Immature natural killer cell (primary cell): ENCODE results near the gene CST9. TPM values are rescaled to one million over a fixed set of nuclear protein-coding genes. Genes with fewer than 3 reads are reported as not detected.

Source experiments
- DNase-seq, 3 donors: peaks; one replicate each; pipeline ENCODE4 v3.0.0; 2022; ENCODE audit warnings: mixed read lengths in 1 of 3
- H3K27ac Mint-ChIP-seq, 6 donors: one replicate each; pipeline ENCODE4 v1.8.0; 2020; ENCODE audit warnings: mixed read lengths in 6 of 6, mild to moderate bottlenecking in 5 of 6, inconsistent platforms in 4 of 6, moderate library complexity in 3 of 6
- H3K27me3 Mint-ChIP-seq, 3 donors: one replicate each; pipeline ENCODE4 v1.8.0; 2020 to 2021; ENCODE audit warnings: low read depth in 3 of 3, mild to moderate bottlenecking in 3 of 3, mixed read lengths in 3 of 3, moderate library complexity in 3 of 3, inconsistent platforms in 1 of 3
- H3K36me3 Mint-ChIP-seq, 3 donors: one replicate each; pipeline ENCODE4 v1.8.0; 2020; ENCODE audit warnings: mixed read lengths in 3 of 3, inconsistent platforms in 2 of 3, mild to moderate bottlenecking in 2 of 3
- H3K4me1 Mint-ChIP-seq, 2 donors: one replicate each; pipeline ENCODE4 v1.8.0; 2020; ENCODE audit warnings: inconsistent platforms in 2 of 2, mild to moderate bottlenecking in 2 of 2, mixed read lengths in 2 of 2, moderate library complexity in 1 of 2
- H3K4me3 Mint-ChIP-seq, 5 donors: one replicate each; pipeline ENCODE4 v1.8.0; 2020; ENCODE audit warnings: mild to moderate bottlenecking in 5 of 5, mixed read lengths in 5 of 5, inconsistent platforms in 3 of 5, moderate library complexity in 3 of 5
- H3K9me3 Mint-ChIP-seq, 6 donors: one replicate each; pipeline ENCODE4 v1.8.0; 2020; ENCODE audit warnings: mild to moderate bottlenecking in 6 of 6, mixed read lengths in 6 of 6, inconsistent platforms in 4 of 6, moderate library complexity in 3 of 6
- polyA plus RNA-seq, 3 donors: library from polyadenylated mRNA; unstranded; fragments of 300-500 nt; fragmentation: Illumina TruSeq; gene quantifications; one replicate each; pipeline ENCODE4 v1.2.3, GENCODE V29; 2021

CST9 gene
- polyA plus RNA-seq, 3 donors from 2014 or later = not detected

- Mint-ChIP-seq H3K4me1 (peaks cover 6 to 8% of the 10 kb centered on the region in 2 donors), H3K36me3 (no peaks in the 10 kb centered on the region), H3K4me3 (no peak overlapping the region), H3K27me3 (peaks cover 2 to 3% (median 3%) of the 10 kb centered on the region in 3 donors), H3K9me3 (peaks cover 0 to 1% (median 0%) of the 10 kb centered on the region in 6 donors), H3K27ac (no peak overlapping the region)
- no peak for DNase-seq
Measured at GRCh38 chr20:23602699-23603098, 3.0 kb downstream of the CST9 start.

- Mint-ChIP-seq H3K4me3 (no peak overlapping the region), H3K27ac (no peak overlapping the region), H3K36me3 (no peaks in the 10 kb centered on the region), H3K9me3 (peaks cover 0 to 1% (median 0%) of the 10 kb centered on the region in 6 donors), H3K27me3 (peaks cover 2 to 3% (median 3%) of the 10 kb centered on the region in 3 donors), H3K4me1 (peaks cover 6 to 8% of the 10 kb centered on the region in 2 donors)
- DNase-seq = no peak
Measured at GRCh38 chr20:23602241-23602640, 3.5 kb downstream of the CST9 start.

GRCh38 chr20:23601715-23602114 is 4.0 kb downstream of the CST9 start:
- Mint-ChIP-seq H3K9me3 (peaks cover 0 to 1% (median 0%) of the 10 kb centered on the region in 6 donors), H3K4me3 (no peak overlapping the region), H3K27me3 (peaks cover 2 to 3% (median 3%) of the 10 kb centered on the region in 3 donors), H3K27ac (no peak overlapping the region), H3K4me1 (peaks cover 2 to 3% of the 10 kb centered on the region in 2 donors), H3K36me3 (no peaks in the 10 kb centered on the region)
- DNase-seq = no peak

GRCh38 chr20:23598481-23598880 is 7.2 kb downstream of the CST9 start:
- Mint-ChIP-seq H3K36me3 (no peaks in the 10 kb centered on the region), H3K27ac (no peak overlapping the region), H3K9me3 (peaks cover 0 to 1% (median 0%) of the 10 kb centered on the region in 6 donors), H3K4me1 (no peaks in the 10 kb centered on the region), H3K4me3 (no peak overlapping the region), H3K27me3 (peaks cover 0 to 2% (median 0%) of the 10 kb centered on the region in 3 donors)
- DNase-seq = no peak

- H3K4me1 Mint-ChIP-seq = no peaks in the 10 kb centered on the region
- H3K27ac Mint-ChIP-seq = no peak overlapping the region
- H3K36me3 Mint-ChIP-seq = no peaks in the 10 kb centered on the region
- no peaks in the 10 kb centered on the region for H3K27me3 Mint-ChIP-seq
- no peak overlapping the region for H3K4me3 Mint-ChIP-seq
- peaks cover 0 to 1% (median 0%) of the 10 kb centered on the region in 6 donors for H3K9me3 Mint-ChIP-seq
- no peak for DNase-seq
Measured at GRCh38 chr20:23596579-23597250, 9.0 kb downstream of the CST9 start.

- no peaks in the 10 kb centered on the region for H3K36me3 Mint-ChIP-seq
- no peak overlapping the region for H3K4me3 Mint-ChIP-seq
- H3K27me3 Mint-ChIP-seq = no peaks in the 10 kb centered on the region
- peaks cover 0 to 1% (median 0%) of the 10 kb centered on the region in 6 donors for H3K9me3 Mint-ChIP-seq
- no peak for DNase-seq
- no peaks in the 10 kb centered on the region for H3K4me1 Mint-ChIP-seq
- H3K27ac Mint-ChIP-seq = no peak overlapping the region
Measured at GRCh38 chr20:23595941-23596340, 9.8 kb downstream of the CST9 start.

GRCh38 chr20:23588434-23589403 is 17.0 kb downstream of the CST9 start:
- no peaks in the 10 kb centered on the region for H3K9me3 Mint-ChIP-seq
- peak overlapping the region in 3 of 5 donors; percentile 12 to 71 (median 27) for H3K4me3 Mint-ChIP-seq
- DNase-seq = no peak
- H3K27me3 Mint-ChIP-seq = peaks cover 0 to 2% (median 1%) of the 10 kb centered on the region in 3 donors
- no peaks in the 10 kb centered on the region for H3K36me3 Mint-ChIP-seq
- H3K4me1 Mint-ChIP-seq = peaks cover 8 to 9% of the 10 kb centered on the region in 2 donors
- peak overlapping the region; percentile 12 to 87 (median 46) for H3K27ac Mint-ChIP-seq

- Mint-ChIP-seq H3K27ac (no peak overlapping the region), H3K27me3 (peaks cover 0 to 2% (median 1%) of the 10 kb centered on the region in 3 donors), H3K9me3 (no peaks in the 10 kb centered on the region), H3K4me3 (no peak overlapping the region), H3K4me1 (peaks cover 8 to 9% of the 10 kb centered on the region in 2 donors), H3K36me3 (peaks cover 0 to 4% (median 0%) of the 10 kb centered on the region in 3 donors)
- no peak for DNase-seq
Measured at GRCh38 chr20:23587631-23588030, 18.1 kb downstream of the CST9 start.

GRCh38 chr20:23586735-23587525 is 18.8 kb downstream of the CST9 start:
- Mint-ChIP-seq H3K9me3 (no peaks in the 10 kb centered on the region), H3K27me3 (peaks cover 0 to 2% (median 1%) of the 10 kb centered on the region in 3 donors), H3K4me1 (peaks cover 8 to 9% of the 10 kb centered on the region in 2 donors), H3K4me3 (no peak overlapping the region), H3K27ac (no peak overlapping the region), H3K36me3 (peaks cover 0 to 4% (median 0%) of the 10 kb centered on the region in 3 donors)
- DNase-seq = no peak

GRCh38 chr20:23585808-23586734 is 19.6 kb downstream of the CST9 start:
- H3K27ac Mint-ChIP-seq = no peak overlapping the region

GRCh38 chr20:23585449-23585807 is 20.3 kb downstream of the CST9 start:
- H3K27ac Mint-ChIP-seq = no peak overlapping the region
- peaks cover 8 to 9% of the 10 kb centered on the region in 2 donors for H3K4me1 Mint-ChIP-seq
- H3K36me3 Mint-ChIP-seq = peaks cover 0 to 5% (median 0%) of the 10 kb centered on the region in 3 donors
- H3K4me3 Mint-ChIP-seq = no peak overlapping the region
- peaks cover 0 to 8% (median 1%) of the 10 kb centered on the region in 3 donors for H3K27me3 Mint-ChIP-seq
- no peaks in the 10 kb centered on the region for H3K9me3 Mint-ChIP-seq
- no peak for DNase-seq

More at GRCh38 chr20:23585808-23586734, 19.6 kb downstream of the CST9 start:
- no peak overlapping the region for H3K4me3 Mint-ChIP-seq
- peaks cover 8 to 9% of the 10 kb centered on the region in 2 donors for H3K4me1 Mint-ChIP-seq
- H3K9me3 Mint-ChIP-seq = no peaks in the 10 kb centered on the region
- no peak for DNase-seq
- H3K36me3 Mint-ChIP-seq = peaks cover 0 to 4% (median 0%) of the 10 kb centered on the region in 3 donors
- H3K27me3 Mint-ChIP-seq = peaks cover 0 to 2% (median 1%) of the 10 kb centered on the region in 3 donors

GRCh38 chr20:23584434-23585199 is 21.1 kb downstream of the CST9 start:
- peak overlapping the region in 1 of 6 donors; percentile 8 for H3K27ac Mint-ChIP-seq
- DNase-seq = no peak
- H3K9me3 Mint-ChIP-seq = no peaks in the 10 kb centered on the region
- H3K4me1 Mint-ChIP-seq = peaks cover 8 to 9% of the 10 kb centered on the region in 2 donors
- H3K4me3 Mint-ChIP-seq = no peak overlapping the region
- H3K27me3 Mint-ChIP-seq = peaks cover 0 to 9% (median 1%) of the 10 kb centered on the region in 3 donors
- peaks cover 0 to 7% (median 0%) of the 10 kb centered on the region in 3 donors for H3K36me3 Mint-ChIP-seq
